HL-60 (cell line): ENCODE measurements around the gene FSTL4.

Experiments
- CTCF ChIP-seq: IDR thresholded peaks from one replicate; pipeline ENCODE4 v1.5.1; 2011; ENCODE audit warnings: low read length, control low read depth, inconsistent platforms; ENCODE audit not compliant: insufficient read depth
- GABPA ChIP-seq: IDR thresholded peaks from 2 replicates; pipeline ENCODE4 v1.6.1; 2012; ENCODE audit warnings: low read depth
- POLR2AphosphoS5 ChIP-seq: IDR thresholded peaks from 2 replicates; pipeline ENCODE4 v1.6.1; 2012; ENCODE audit warnings: low read depth
- REST ChIP-seq: IDR thresholded peaks from 2 replicates; pipeline ENCODE4 v1.6.1; 2012; ENCODE audit warnings: low read depth; ENCODE audit not compliant: insufficient replicate concordance

GRCh38 chr5:133159543-133159942, 452.8 kb downstream of the FSTL4 start:
- TF ChIP-seq CTCF (no peak), REST (no peak), GABPA (no peak), POLR2AphosphoS5 (no peak)
